ENCODE measurements around the gene MMP23B.

MMP23B gene

GRCh38 chr1:1603671-1604373 lies 28.2 kb upstream of the MMP23B start:
- Histone ChIP-seq H3K18ac (ENCODE audit: low read length) (no peak overlapping the region), H4K91ac (ENCODE audit: low read depth, low read length, poor library complexity) (no peak overlapping the region), H2AK5ac (ENCODE audit: low read depth, low read length) (no peak overlapping the region), H3K4ac (ENCODE audit: low read length) (no peak overlapping the region), H3K27ac (replicated peaks; ENCODE audit: low read length) (no peak overlapping the region), H2BK5ac (ENCODE audit: low read length) (no peak overlapping the region), H3K27me3 (ENCODE audit: control insufficient read depth in 3 of 3, insufficient read depth in 3 of 3, low read depth in 1 of 3, low read length in 3 of 3) (peaks cover 17 to 34% (median 21%) of the 10 kb centered on the region in 3 experiments), H3K4me2 (ENCODE audit: insufficient read depth, low read length, poor library complexity, severe bottlenecking) (no peak overlapping the region), H2BK12ac (ENCODE audit: low read length) (no peak overlapping the region), H3K36me3 (replicated peaks in 1 of 2; ENCODE audit: control insufficient read depth in 2 of 2, insufficient read depth in 2 of 2, low read length in 2 of 2) (no peaks in the 10 kb centered on the region), H4K8ac (ENCODE audit: low read depth, low read length) (no peak overlapping the region), H3K4me1 (ENCODE audit: control insufficient read depth in 2 of 2, insufficient read depth in 1 of 2, low read depth in 1 of 2, low read length in 2 of 2) (peaks cover 3 to 8% of the 10 kb centered on the region in 2 donors), H2BK120ac (ENCODE audit: low read depth, low read length) (no peak overlapping the region), H2AFZ (ENCODE audit: low read length) (no peak overlapping the region), H2BK15ac (ENCODE audit: low read length) (no peak overlapping the region), H3K9ac (ENCODE audit: low read depth, low read length, poor library complexity) (no peak overlapping the region), H3K14ac (ENCODE audit: low read length) (no peak overlapping the region), H3K9me3 (replicated peaks in 1 of 2; ENCODE audit: control insufficient read depth in 2 of 2, insufficient read depth in 1 of 2, low read depth in 1 of 2, low read length in 2 of 2) (peaks cover 0 to 2% of the 10 kb centered on the region in 2 donors), H3K4me3 (ENCODE audit: low read length in 2 of 2) (no peak overlapping the region), H3K79me1 (ENCODE audit: low read depth, low read length) (peaks cover 2% of the 10 kb centered on the region), H3K23ac (ENCODE audit: low read depth, low read length, poor library complexity) (no peak overlapping the region)
- no CpG with 5 or more reads among the region's 13 CpGs for WGBS, 2 donors (ENCODE audit: extremely low coverage in 2 of 2, insufficient read length in 2 of 2, insufficient replicate concordance in 1 of 2)
- no peak for DNase-seq (ENCODE audit: low spot score)

- Histone ChIP-seq H2BK12ac (ENCODE audit: low read length) (no peak overlapping the region), H3K18ac (ENCODE audit: low read length) (no peak overlapping the region), H3K27me3 (ENCODE audit: control insufficient read depth in 3 of 3, insufficient read depth in 3 of 3, low read depth in 1 of 3, low read length in 3 of 3) (peaks cover 12 to 27% (median 14%) of the 10 kb centered on the region in 3 experiments), H3K4me3 (ENCODE audit: low read length in 2 of 2) (no peak overlapping the region), H2AK5ac (ENCODE audit: low read depth, low read length) (no peak overlapping the region), H3K14ac (ENCODE audit: low read length) (no peak overlapping the region), H3K79me1 (ENCODE audit: low read depth, low read length) (no peaks in the 10 kb centered on the region), H4K8ac (ENCODE audit: low read depth, low read length) (no peak overlapping the region), H3K27ac (replicated peaks; ENCODE audit: low read length) (no peak overlapping the region), H3K9ac (ENCODE audit: low read depth, low read length, poor library complexity) (no peak overlapping the region), H3K4ac (ENCODE audit: low read length) (no peak overlapping the region), H2BK15ac (ENCODE audit: low read length) (no peak overlapping the region), H2AFZ (ENCODE audit: low read length) (no peak overlapping the region), H4K91ac (ENCODE audit: low read depth, low read length, poor library complexity) (no peak overlapping the region), H3K4me1 (ENCODE audit: control insufficient read depth in 2 of 2, insufficient read depth in 1 of 2, low read depth in 1 of 2, low read length in 2 of 2) (peaks cover 3 to 8% of the 10 kb centered on the region in 2 donors), H3K4me2 (ENCODE audit: insufficient read depth, low read length, poor library complexity, severe bottlenecking) (no peak overlapping the region), H3K36me3 (replicated peaks in 1 of 2; ENCODE audit: control insufficient read depth in 2 of 2, insufficient read depth in 2 of 2, low read length in 2 of 2) (no peaks in the 10 kb centered on the region), H3K23ac (ENCODE audit: low read depth, low read length, poor library complexity) (no peak overlapping the region), H2BK120ac (ENCODE audit: low read depth, low read length) (no peak overlapping the region), H3K9me3 (replicated peaks in 1 of 2; ENCODE audit: control insufficient read depth in 2 of 2, insufficient read depth in 1 of 2, low read depth in 1 of 2, low read length in 2 of 2) (peaks cover 0 to 2% of the 10 kb centered on the region in 2 donors), H2BK5ac (ENCODE audit: low read length) (no peak overlapping the region)
- no peak for DNase-seq (ENCODE audit: low spot score)
- no CpG with 5 or more reads among the region's 15 CpGs for WGBS, 2 donors (ENCODE audit: extremely low coverage in 2 of 2, insufficient read length in 2 of 2, insufficient replicate concordance in 1 of 2)
Observed at GRCh38 chr1:1604374-1605033, 27.5 kb upstream of the MMP23B start.

GRCh38 chr1:1605034-1605591 lies 26.9 kb upstream of the MMP23B start:
- Histone ChIP-seq H3K4me3 (ENCODE audit: low read length in 2 of 2) (no peak overlapping the region), H3K27me3 (ENCODE audit: control insufficient read depth in 3 of 3, insufficient read depth in 3 of 3, low read depth in 1 of 3, low read length in 3 of 3) (peaks cover 12 to 24% (median 12%) of the 10 kb centered on the region in 3 experiments), H2BK12ac (ENCODE audit: low read length) (no peak overlapping the region), H2AK5ac (ENCODE audit: low read depth, low read length) (no peak overlapping the region), H4K8ac (ENCODE audit: low read depth, low read length) (no peak overlapping the region), H3K9ac (ENCODE audit: low read depth, low read length, poor library complexity) (peak overlapping the region; percentile 21), H3K18ac (ENCODE audit: low read length) (no peak overlapping the region), H2BK5ac (ENCODE audit: low read length) (no peak overlapping the region), H3K79me1 (ENCODE audit: low read depth, low read length) (no peaks in the 10 kb centered on the region), H4K91ac (ENCODE audit: low read depth, low read length, poor library complexity) (no peak overlapping the region), H2AFZ (ENCODE audit: low read length) (no peak overlapping the region), H2BK15ac (ENCODE audit: low read length) (no peak overlapping the region), H3K27ac (replicated peaks; ENCODE audit: low read length) (no peak overlapping the region), H3K4me2 (ENCODE audit: insufficient read depth, low read length, poor library complexity, severe bottlenecking) (no peak overlapping the region), H2BK120ac (ENCODE audit: low read depth, low read length) (no peak overlapping the region), H3K4ac (ENCODE audit: low read length) (no peak overlapping the region), H3K4me1 (ENCODE audit: control insufficient read depth in 2 of 2, insufficient read depth in 1 of 2, low read depth in 1 of 2, low read length in 2 of 2) (peaks cover 3 to 8% of the 10 kb centered on the region in 2 donors), H3K14ac (ENCODE audit: low read length) (no peak overlapping the region), H3K36me3 (replicated peaks in 1 of 2; ENCODE audit: control insufficient read depth in 2 of 2, insufficient read depth in 2 of 2, low read length in 2 of 2) (no peaks in the 10 kb centered on the region), H3K9me3 (replicated peaks in 1 of 2; ENCODE audit: control insufficient read depth in 2 of 2, insufficient read depth in 1 of 2, low read depth in 1 of 2, low read length in 2 of 2) (peaks cover 0 to 2% of the 10 kb centered on the region in 2 donors), H3K23ac (ENCODE audit: low read depth, low read length, poor library complexity) (peak overlapping the region; percentile 31)
- no peak for DNase-seq (ENCODE audit: low spot score)
- no CpG with 5 or more reads among the region's 14 CpGs for WGBS, 2 donors (ENCODE audit: extremely low coverage in 2 of 2, insufficient read length in 2 of 2, insufficient replicate concordance in 1 of 2)

- Histone ChIP-seq H3K23ac (ENCODE audit: low read depth, low read length, poor library complexity) (peak overlapping the region; percentile 31), H3K27ac (replicated peaks; ENCODE audit: low read length) (no peak overlapping the region), H3K14ac (ENCODE audit: low read length) (no peak overlapping the region), H4K8ac (ENCODE audit: low read depth, low read length) (peak overlapping the region; percentile 17), H2BK120ac (ENCODE audit: low read depth, low read length) (no peak overlapping the region), H2AK5ac (ENCODE audit: low read depth, low read length) (no peak overlapping the region), H3K4me2 (ENCODE audit: insufficient read depth, low read length, poor library complexity, severe bottlenecking) (no peak overlapping the region), H3K4me3 (ENCODE audit: low read length in 2 of 2) (no peak overlapping the region), H2BK12ac (ENCODE audit: low read length) (no peak overlapping the region), H3K9me3 (replicated peaks in 1 of 2; ENCODE audit: control insufficient read depth in 2 of 2, insufficient read depth in 1 of 2, low read depth in 1 of 2, low read length in 2 of 2) (peaks cover 0 to 2% of the 10 kb centered on the region in 2 donors), H3K4me1 (ENCODE audit: control insufficient read depth in 2 of 2, insufficient read depth in 1 of 2, low read depth in 1 of 2, low read length in 2 of 2) (peaks cover 0 to 3% of the 10 kb centered on the region in 2 donors), H2BK5ac (ENCODE audit: low read length) (no peak overlapping the region), H3K9ac (ENCODE audit: low read depth, low read length, poor library complexity) (no peak overlapping the region), H3K18ac (ENCODE audit: low read length) (peak overlapping the region; percentile 28), H3K4ac (ENCODE audit: low read length) (no peak overlapping the region), H4K91ac (ENCODE audit: low read depth, low read length, poor library complexity) (no peak overlapping the region), H3K36me3 (replicated peaks in 1 of 2; ENCODE audit: control insufficient read depth in 2 of 2, insufficient read depth in 2 of 2, low read length in 2 of 2) (no peaks in the 10 kb centered on the region), H2AFZ (ENCODE audit: low read length) (no peak overlapping the region), H3K27me3 (ENCODE audit: control insufficient read depth in 3 of 3, insufficient read depth in 3 of 3, low read depth in 1 of 3, low read length in 3 of 3) (peaks cover 7 to 18% (median 7%) of the 10 kb centered on the region in 3 experiments), H3K79me1 (ENCODE audit: low read depth, low read length) (no peaks in the 10 kb centered on the region), H2BK15ac (ENCODE audit: low read length) (no peak overlapping the region)
- WGBS, 2 donors (ENCODE audit: extremely low coverage in 2 of 2, insufficient read length in 2 of 2, insufficient replicate concordance in 1 of 2), result no CpG with 5 or more reads among the region's 17 CpGs
- DNase-seq (ENCODE audit: low spot score), result no peak
Observed at GRCh38 chr1:1605724-1606123, 26.2 kb upstream of the MMP23B start.

All from neuronal stem cell (in vitro differentiated cells).